K562 (cell line): ENCODE data around the gene ZNF135.

Source experiments
- ARNT ChIP-seq, 2 experiments: fragments of 450-650 bp; IDR thresholded peaks; 2 replicates each; pipeline ENCODE4 v1.6.1; 2016; ENCODE audit warnings: mild to moderate bottlenecking in 1 of 2
- POLR2AphosphoS5 ChIP-seq: IDR thresholded peaks from 2 replicates; pipeline ENCODE4 v1.6.1; 2011; ENCODE audit warnings: mild to moderate bottlenecking, low read depth, low read length, moderate library complexity; ENCODE audit not compliant: control insufficient read depth, insufficient read depth
- PTTG1 ChIP-seq: fragments of 450-650 bp; IDR thresholded peaks from 2 replicates; pipeline ENCODE4 v1.6.1; 2016; ENCODE audit warnings: low read depth, mild to moderate bottlenecking, missing genetic modification characterization, missing compliant biosample characterization
- RBFOX2 ChIP-seq: fragments of 200-400 bp; formaldehyde crosslinking; IDR thresholded peaks from 2 replicates; pipeline ENCODE4 v1.6.1; 2017; ENCODE audit warnings: low read depth, mild to moderate bottlenecking, low read length, moderate library complexity
- RNF219 ChIP-seq: fragments of 250-450 bp; sonication (Bioruptor Pico); IDR thresholded peaks from 2 replicates; pipeline ENCODE4 v1.5.0; 2022; ENCODE audit warnings: mild to moderate bottlenecking
- SAFB2 ChIP-seq: fragments of 200-400 bp; formaldehyde crosslinking; IDR thresholded peaks from 2 replicates; pipeline ENCODE4 v1.6.1; 2018; ENCODE audit warnings: borderline replicate concordance, low read length, low read depth, moderate library complexity; ENCODE audit not compliant: severe bottlenecking
- SMC3 ChIP-seq: conservative IDR thresholded peaks from 2 replicates; pipeline ENCODE4 v1.6.1; 2011; ENCODE audit warnings: low read depth, low read length, improper control_type of control experiment; ENCODE audit not compliant: insufficient read depth
- TAF1 ChIP-seq: IDR thresholded peaks from 2 replicates; pipeline ENCODE4 v1.6.1; 2011; ENCODE audit warnings: mild to moderate bottlenecking, low read length, moderate library complexity; ENCODE audit not compliant: insufficient read depth, control insufficient read depth, severe bottlenecking; ENCODE audit errors: extremely low read depth
- ZNF263 ChIP-seq: sonication (generic); formaldehyde crosslinking; IDR thresholded peaks from 2 replicates; pipeline ENCODE4 v1.8.0; 2022; ENCODE audit warnings: mild to moderate bottlenecking, missing genetic modification reagents, borderline replicate concordance
- TF ChIP-seq, protein P1 (sequence below): fragments of 250-450 bp; sonication (Bioruptor Pico); IDR thresholded peaks from 2 replicates; pipeline ENCODE4 v1.5.1; 2021; ENCODE audit warnings: mild to moderate bottlenecking
- TF ChIP-seq, protein P2 (sequence below), 3 experiments: IDR thresholded peaks in 2 of 3; conservative IDR thresholded peaks in 1 of 3; 2 replicates each; pipeline ENCODE4 v1.5.1; 2011 to 2012; ENCODE audit warnings: low read length in 3 of 3, mild to moderate bottlenecking in 3 of 3, control low read depth in 2 of 3, improper control_type of control experiment in 1 of 3, inconsistent platforms in 1 of 3, low read depth in 1 of 3, mixed read lengths in 1 of 3, moderate library complexity in 1 of 3; ENCODE audit not compliant: insufficient read depth in 2 of 3
- TF ChIP-seq, protein P3 (sequence below): sonication (generic); formaldehyde crosslinking; IDR thresholded peaks from 2 replicates; pipeline ENCODE4 v1.8.0; 2023; ENCODE audit warnings: mild to moderate bottlenecking, missing genetic modification reagents

DNA sequence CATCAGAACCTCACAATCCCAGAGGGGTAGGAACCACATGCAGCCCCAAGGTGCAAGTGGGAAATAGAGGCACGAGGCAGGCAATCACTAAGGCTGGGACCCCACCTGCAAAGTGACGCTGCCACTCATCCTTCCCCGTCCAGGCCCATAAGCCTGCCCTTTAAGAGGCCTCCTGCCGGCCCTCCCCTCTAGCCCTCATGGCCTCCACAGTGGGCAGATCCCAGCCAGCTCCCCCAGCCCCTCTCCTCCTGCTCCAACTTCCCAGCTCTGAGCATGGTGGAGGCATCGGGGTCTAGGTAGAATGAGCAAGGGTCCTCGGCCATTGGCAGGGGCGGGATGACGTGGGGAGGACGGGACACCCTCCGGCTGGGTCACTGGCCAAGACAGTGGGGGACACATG is 36.2 kb downstream of the ZNF135 start:
- TF ChIP-seq, protein P1, sequence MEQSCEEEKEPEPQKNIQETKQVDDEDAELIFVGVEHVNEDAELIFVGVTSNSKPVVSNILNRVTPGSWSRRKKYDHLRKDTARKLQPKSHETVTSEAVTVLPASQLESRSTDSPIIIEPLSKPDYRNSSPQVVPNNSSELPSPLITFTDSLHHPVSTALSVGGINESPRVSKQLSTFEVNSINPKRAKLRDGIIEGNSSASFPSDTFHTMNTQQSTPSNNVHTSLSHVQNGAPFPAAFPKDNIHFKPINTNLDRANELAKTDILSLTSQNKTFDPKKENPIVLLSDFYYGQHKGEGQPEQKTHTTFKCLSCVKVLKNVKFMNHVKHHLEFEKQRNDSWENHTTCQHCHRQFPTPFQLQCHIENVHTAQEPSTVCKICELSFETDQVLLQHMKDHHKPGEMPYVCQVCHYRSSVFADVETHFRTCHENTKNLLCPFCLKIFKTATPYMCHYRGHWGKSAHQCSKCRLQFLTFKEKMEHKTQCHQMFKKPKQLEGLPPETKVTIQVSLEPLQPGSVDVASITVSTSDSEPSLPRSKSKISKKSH (CRISPR knock-in tag): no peak
- no peak for TF ChIP-seq POLR2AphosphoS5
- TF ChIP-seq, protein P2, sequence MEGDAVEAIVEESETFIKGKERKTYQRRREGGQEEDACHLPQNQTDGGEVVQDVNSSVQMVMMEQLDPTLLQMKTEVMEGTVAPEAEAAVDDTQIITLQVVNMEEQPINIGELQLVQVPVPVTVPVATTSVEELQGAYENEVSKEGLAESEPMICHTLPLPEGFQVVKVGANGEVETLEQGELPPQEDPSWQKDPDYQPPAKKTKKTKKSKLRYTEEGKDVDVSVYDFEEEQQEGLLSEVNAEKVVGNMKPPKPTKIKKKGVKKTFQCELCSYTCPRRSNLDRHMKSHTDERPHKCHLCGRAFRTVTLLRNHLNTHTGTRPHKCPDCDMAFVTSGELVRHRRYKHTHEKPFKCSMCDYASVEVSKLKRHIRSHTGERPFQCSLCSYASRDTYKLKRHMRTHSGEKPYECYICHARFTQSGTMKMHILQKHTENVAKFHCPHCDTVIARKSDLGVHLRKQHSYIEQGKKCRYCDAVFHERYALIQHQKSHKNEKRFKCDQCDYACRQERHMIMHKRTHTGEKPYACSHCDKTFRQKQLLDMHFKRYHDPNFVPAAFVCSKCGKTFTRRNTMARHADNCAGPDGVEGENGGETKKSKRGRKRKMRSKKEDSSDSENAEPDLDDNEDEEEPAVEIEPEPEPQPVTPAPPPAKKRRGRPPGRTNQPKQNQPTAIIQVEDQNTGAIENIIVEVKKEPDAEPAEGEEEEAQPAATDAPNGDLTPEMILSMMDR (IDR thresholded peaks at IDR 0.05 in 2 of 3, conservative IDR thresholded peaks at IDR 0.05 in 1 of 3; ENCODE audit: insufficient read depth in 2 of 3, low read depth in 1 of 3, low read length in 3 of 3): no peak
- TF ChIP-seq, protein P3, sequence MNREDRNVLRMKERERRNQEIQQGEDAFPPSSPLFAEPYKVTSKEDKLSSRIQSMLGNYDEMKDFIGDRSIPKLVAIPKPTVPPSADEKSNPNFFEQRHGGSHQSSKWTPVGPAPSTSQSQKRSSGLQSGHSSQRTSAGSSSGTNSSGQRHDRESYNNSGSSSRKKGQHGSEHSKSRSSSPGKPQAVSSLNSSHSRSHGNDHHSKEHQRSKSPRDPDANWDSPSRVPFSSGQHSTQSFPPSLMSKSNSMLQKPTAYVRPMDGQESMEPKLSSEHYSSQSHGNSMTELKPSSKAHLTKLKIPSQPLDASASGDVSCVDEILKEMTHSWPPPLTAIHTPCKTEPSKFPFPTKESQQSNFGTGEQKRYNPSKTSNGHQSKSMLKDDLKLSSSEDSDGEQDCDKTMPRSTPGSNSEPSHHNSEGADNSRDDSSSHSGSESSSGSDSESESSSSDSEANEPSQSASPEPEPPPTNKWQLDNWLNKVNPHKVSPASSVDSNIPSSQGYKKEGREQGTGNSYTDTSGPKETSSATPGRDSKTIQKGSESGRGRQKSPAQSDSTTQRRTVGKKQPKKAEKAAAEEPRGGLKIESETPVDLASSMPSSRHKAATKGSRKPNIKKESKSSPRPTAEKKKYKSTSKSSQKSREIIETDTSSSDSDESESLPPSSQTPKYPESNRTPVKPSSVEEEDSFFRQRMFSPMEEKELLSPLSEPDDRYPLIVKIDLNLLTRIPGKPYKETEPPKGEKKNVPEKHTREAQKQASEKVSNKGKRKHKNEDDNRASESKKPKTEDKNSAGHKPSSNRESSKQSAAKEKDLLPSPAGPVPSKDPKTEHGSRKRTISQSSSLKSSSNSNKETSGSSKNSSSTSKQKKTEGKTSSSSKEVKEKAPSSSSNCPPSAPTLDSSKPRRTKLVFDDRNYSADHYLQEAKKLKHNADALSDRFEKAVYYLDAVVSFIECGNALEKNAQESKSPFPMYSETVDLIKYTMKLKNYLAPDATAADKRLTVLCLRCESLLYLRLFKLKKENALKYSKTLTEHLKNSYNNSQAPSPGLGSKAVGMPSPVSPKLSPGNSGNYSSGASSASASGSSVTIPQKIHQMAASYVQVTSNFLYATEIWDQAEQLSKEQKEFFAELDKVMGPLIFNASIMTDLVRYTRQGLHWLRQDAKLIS (CRISPR knock-in tag): no peak
- TF ChIP-seq SAFB2: no peak
- TF ChIP-seq SMC3: no peak
- no peak for TF ChIP-seq TAF1
- TF ChIP-seq PTTG1: no peak
- no peak for TF ChIP-seq ARNT (IDR thresholded peaks at IDR 0.05)
- TF ChIP-seq RBFOX2: no peak
- TF ChIP-seq RNF219: no peak
- TF ChIP-seq ZNF263: no peak
